Astrocyte of the cerebellum (primary cell): Measurements from ENCODE around the gene RAPH1.

Experiments used
- DNase-seq: peaks from one replicate; pipeline ENCODE4 v3.0.0-alpha.2; 2011; ENCODE audit warnings: low read depth
- H3K4me3 ChIP-seq: 2 replicates; pipeline ENCODE4 v1.5.1; 2011; ENCODE audit warnings: mild to moderate bottlenecking, low read depth, low read length, moderate library complexity
- CTCF ChIP-seq: IDR thresholded peaks from 2 replicates; pipeline ENCODE4 v1.5.1; 2012; ENCODE audit warnings: low read length, low read depth, moderate library complexity, mild to moderate bottlenecking; ENCODE audit errors: missing control alignments
- in situ Hi-C: cut with HindIII; loops from 2 replicates; pipeline ENCODE4 v1.10.0; 2017; ENCODE audit warnings: low sequenced_read_pairs

RAPH1 gene

GRCh38 chr2:203366639-203367466 is 168.2 kb downstream of the RAPH1 start:
- H3K4me3 ChIP-seq: no peak overlapping the region
- TF ChIP-seq CTCF: no peak
- in situ Hi-C loops: no loop called here
- no peak for DNase-seq

- TF ChIP-seq CTCF: no peak
- H3K4me3 ChIP-seq: no peak overlapping the region
- in situ Hi-C loops: no loop called here
- DNase-seq: peak; percentile 23
Measured at GRCh38 chr2:203361922-203362321, 173.2 kb downstream of the RAPH1 start.

GRCh38 chr2:203361495-203361894 is 173.6 kb downstream of the RAPH1 start:
- DNase-seq: no peak
- in situ Hi-C loops: no loop called here
- no peak for TF ChIP-seq CTCF
- no peak overlapping the region for H3K4me3 ChIP-seq

GRCh38 chr2:203360833-203361430 is 174.2 kb downstream of the RAPH1 start:
- no peak for TF ChIP-seq CTCF
- in situ Hi-C loops: no loop called here
- H3K4me3 ChIP-seq: no peak overlapping the region
- DNase-seq: no peak

- H3K4me3 ChIP-seq: no peak overlapping the region
- DNase-seq: no peak
- TF ChIP-seq CTCF: no peak
- in situ Hi-C loops: no loop called here
Measured at GRCh38 chr2:203359450-203359849, 175.7 kb downstream of the RAPH1 start.

GRCh38 chr2:203354966-203355365 is 180.1 kb downstream of the RAPH1 start:
- DNase-seq: no peak
- in situ Hi-C loops: no loop called here
- TF ChIP-seq CTCF: no peak
- no peak overlapping the region for H3K4me3 ChIP-seq
